Stimulated activated naive CD4-positive, alpha-beta T cell (primary cell): ENCODE measurements around the gene CSH2.

Source experiments
- DNase-seq, 6 experiments: peaks; one replicate each; lab custom pipeline; 2025; lab: John Stamatoyannopoulos, UW

The CSH2 gene

DNA sequence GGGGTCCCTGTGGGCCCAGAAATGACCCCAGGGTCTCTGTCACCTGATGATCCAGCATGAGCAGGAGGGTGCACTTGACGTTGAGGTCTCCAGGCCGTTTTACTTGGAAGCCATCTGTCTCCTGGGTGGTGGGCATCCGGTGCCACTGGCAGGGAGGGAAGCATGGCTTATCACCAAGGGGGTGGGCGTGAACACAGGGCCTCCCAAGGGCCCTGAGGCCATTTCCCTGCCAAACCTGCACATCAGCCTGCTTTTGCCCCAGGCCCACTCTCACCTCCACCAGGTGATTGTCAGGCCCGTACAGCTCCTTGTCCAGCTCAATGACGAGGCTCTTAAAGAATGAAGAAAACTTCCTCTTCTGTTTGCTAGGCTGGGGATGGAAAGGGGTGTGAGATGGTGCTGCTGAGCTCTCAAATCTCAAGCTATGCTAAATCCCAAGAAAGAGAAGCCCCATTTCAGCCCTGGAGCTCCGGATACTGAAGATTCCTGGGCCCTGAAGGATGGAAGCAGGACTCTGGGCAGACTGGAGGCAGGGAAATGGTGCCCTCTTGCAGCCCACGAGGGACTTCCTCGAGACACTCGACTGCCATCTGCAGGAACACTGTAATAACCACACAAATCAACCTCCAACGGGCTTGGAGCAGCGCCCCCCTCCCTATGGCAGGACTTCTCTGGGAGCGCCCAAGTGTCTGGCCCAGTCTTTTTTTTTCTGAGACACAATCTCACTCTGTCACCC lies 38.9 kb downstream of the CSH2 start:
- DNase-seq = peak; percentile 33 to 56 (median 46)

DNA sequence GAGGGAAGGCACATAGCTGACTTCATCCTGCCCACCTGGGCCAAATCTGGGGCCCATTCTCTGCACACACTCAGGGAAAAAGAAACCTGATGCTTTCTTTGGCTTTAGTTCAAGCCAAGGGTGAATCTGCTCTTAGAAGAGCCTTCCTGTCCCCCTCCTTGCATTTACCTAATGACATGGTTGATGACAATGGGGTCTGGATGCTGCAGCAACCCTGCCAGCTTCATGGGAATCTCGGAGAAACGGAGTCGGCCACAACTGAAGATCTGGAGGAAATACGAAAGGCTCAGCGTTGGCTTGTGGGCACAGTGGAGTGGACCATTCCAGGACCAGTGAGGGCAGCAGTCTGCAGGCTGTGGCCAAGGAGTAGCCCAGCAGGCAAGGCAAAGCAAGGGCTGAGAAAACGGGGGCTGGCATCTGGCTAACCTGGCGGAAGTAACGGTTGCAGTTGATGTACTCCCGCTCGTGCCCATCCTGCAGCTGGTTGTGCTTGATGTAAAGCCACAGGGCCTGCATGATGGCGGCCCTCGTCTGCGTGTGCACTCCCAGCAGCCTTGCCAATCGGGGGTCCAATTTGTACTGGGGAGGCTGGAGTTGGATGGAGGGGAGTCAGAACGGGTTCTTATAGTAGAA lies 39.6 kb downstream of the CSH2 start:
- no peak for DNase-seq

DNA sequence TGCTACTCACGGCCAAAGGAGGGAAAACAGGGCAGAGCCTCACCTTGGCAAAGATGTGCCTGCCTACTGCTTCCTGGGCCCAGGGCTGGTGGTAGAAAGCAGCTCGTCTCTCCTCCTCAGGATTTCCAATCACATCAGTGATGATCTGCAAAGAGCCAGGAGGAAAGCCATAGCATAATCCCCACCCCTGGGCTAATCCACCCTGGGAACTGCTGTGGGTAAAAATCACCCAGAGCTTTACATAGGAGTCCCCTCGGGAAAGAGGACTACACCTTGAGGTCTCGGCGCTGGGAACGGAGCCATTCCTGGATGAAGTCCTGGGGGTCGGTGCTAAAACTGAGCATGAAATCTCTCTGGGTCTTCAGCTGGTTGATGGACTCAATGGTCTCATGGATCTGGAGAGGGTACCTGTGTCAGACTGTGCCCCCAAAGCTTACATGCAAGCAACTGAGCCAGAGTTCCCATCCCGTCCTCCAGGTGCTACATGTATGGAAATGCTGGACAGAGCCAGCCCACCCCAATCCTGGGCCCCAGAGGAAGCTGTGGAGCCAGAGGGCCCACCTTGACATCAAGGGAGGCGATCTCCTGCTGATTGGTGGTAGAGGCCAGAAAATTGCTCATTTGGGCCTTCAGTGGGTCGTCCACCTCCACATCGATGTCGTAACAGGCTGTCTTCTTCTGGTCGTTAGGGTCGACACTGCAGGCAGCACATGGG lies 40.3 kb downstream of the CSH2 start:
- no peak for DNase-seq

DNA sequence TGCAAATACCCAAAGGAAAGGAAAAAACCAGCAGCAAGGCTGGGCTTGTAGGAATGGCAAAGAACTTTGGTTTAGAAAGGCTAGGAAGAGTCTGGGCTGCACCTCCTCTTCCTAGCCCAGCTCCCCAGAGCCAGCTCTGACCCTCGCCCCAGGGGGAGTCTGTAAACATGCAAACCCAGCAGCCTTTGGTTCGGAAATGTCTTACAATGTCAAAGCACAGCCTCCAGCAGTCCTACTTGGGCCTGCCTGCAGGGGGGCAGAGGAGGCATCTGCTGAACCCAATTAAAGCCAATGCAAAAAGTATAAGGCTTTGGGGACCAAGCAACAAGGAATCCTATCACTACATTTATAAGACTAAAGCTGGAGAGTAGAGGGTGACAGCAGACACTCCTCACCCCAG lies 41.0 kb downstream of the CSH2 start:
- DNase-seq = no peak

DNA sequence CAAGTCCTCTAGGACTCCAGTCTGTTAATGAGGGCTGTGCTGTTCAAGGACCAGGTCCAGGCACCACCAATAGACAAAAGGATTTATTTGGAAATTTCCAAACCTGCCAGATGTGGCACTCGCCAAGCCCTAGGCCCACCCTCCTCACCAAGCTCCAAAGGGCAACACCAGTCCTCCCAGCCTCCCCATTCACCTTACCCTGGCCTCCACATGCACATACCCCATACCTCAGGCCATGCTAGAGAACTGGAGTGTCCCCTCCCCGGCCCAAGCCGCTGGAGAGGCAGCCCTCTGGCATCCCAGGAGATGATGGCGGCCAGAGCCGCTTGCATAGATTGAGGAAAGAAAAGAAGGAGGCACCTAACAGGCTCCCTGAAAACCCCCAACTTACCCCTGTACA lies 41.5 kb downstream of the CSH2 start:
- DNase-seq = no peak

DNA sequence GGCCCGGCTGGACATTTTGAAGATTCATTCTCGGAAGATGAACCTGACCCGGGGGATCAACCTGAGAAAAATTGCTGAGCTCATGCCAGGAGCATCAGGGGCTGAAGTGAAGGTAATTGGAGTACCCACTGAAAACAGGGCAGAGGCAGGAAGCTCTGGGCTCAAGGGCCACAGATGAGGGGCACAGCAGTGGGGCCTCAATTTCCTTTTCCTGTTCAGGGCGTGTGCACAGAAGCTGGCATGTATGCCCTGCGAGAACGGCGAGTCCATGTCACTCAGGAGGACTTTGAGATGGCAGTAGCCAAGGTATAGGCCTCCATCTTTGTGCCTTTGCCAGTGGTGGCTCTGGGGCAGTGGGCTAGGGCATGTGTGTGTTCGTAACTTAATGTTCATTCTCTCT lies 42.0 kb downstream of the CSH2 start:
- no peak for DNase-seq

DNA sequence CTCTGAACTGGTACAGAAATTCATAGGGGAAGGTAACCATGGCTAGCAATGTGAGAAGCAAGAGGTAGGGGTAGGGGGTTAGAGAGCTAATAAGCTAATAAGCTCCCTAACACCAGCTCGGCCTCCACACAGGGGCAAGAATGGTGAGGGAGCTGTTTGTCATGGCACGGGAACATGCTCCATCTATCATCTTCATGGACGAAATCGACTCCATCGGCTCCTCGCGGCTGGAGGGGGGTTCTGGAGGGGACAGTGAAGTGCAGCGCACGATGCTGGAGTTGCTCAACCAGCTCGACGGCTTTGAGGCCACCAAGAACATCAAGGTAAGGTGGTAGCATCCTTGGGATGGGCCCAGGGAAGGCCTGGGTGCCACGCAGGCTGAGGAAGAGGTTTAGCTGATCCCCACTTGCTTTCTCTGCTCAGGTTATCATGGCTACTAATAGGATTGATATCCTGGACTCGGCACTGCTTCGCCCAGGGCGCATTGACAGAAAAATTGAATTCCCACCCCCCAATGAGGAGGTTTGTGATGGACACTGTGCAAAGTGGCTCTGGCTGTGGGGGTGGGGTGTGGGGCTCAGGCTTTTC lies 42.5 kb downstream of the CSH2 start:
- no peak for DNase-seq

DNA sequence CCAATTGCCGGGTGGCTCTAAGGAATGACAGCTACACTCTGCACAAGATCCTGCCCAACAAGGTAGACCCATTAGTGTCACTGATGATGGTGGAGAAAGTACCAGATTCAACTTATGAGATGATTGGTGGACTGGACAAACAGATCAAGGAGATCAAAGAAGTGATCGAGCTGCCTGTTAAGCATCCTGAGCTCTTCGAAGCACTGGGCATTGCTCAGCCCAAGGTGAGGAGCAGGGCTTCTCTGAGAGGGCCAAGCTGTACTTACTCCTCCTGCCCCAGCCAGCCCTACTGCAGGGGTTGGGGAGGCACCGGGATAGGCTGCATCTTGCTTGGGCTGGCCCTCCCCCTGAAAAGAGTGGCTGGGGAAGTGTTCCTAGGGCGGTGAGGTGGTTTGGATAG lies 43.2 kb downstream of the CSH2 start:
- no peak for DNase-seq

DNA sequence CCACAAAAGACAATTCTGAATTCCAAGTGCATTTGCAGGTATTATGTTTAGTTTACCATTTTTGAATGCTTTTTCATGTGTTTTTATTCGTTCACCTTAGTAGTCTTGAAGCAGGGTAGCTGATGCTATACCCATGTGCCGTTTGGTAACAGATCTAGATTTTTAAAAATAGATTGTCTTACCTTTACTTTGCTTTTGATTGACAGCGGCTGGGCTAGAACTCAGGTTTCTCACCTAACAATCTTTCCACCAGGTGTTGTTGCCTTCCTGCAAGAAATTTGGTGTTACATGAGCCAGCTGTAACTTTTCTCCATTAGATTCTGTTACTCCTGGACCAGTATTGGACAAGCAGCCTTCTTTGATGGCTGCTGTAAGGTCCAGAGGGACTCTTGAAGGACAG lies 44.5 kb downstream of the CSH2 start:
- no peak for DNase-seq

DNA sequence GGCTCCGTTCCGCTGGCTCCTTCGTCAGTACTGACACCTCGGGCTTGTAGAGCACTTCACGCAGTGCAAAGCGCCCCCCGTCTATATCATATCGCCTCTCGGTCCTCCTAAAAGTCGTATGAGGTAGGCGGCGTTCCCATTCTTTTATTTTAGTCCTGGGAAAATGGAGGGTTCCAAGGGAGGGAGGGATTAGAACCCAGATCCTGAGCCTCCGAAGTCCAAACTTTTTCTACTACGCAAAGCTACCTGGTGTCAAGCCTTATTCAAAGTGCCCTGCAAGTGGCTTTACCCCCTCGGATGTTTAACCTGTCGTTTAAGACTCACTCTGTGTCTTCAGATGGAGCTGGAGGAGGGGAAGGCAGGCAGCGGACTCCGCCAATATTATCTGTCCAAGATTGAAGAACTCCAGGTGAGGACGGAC lies 45.7 kb downstream of the CSH2 start:
- DNase-seq = no peak

DNA sequence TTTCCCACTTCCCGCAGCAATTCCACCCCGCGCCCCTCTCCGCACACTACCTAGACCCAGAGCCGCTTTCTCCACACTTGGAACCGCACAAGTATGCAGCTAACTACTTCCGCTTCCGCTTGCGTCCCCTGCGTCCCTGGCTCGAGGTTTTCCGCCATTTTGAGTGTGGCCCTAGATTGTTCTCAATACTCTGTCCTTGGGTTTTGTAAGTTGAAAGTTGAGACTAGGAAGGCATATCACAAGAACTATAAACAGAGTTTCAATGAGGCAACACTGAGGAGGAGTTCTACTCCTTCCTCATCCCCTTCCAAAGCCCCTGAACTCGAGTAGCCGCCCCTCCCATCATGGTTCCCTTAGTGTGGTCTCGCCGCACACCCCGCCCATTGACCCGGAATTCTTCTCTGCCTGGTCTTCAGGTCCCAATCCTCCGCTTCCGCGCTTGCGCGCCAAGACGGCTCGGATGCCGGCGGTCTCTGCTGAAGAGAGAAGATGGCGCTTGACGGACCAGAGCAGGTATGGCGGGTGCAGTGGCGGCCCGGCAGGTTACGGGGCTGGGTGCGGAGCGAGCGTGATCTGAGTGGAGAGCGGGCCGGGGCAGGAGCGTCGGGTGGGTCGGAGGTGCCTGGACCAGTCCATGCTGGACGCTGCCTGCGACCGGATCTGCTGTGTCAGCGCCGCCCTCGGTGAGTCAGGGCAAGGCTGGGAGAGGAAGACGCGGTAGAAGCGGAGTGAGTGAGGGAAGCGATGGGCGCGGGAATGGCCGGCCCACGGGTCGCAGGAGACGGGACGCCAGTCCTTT lies 46.3 kb downstream of the CSH2 start, which contains the start of the genes FTSJ3 and PSMC5:
Gene FTSJ3, minus strand, starts transcription at position 662 of the 799 bp plus-strand sequence. CDS start 761 bp downstream, outside the sequence.
Gene PSMC5, plus strand, starts transcription at position 430 of the 799 bp plus-strand sequence. Its CDS starts 60 bp downstream, at position 490.
- DNase-seq = peak; percentile 86 to 96 (median 93)

DNA sequence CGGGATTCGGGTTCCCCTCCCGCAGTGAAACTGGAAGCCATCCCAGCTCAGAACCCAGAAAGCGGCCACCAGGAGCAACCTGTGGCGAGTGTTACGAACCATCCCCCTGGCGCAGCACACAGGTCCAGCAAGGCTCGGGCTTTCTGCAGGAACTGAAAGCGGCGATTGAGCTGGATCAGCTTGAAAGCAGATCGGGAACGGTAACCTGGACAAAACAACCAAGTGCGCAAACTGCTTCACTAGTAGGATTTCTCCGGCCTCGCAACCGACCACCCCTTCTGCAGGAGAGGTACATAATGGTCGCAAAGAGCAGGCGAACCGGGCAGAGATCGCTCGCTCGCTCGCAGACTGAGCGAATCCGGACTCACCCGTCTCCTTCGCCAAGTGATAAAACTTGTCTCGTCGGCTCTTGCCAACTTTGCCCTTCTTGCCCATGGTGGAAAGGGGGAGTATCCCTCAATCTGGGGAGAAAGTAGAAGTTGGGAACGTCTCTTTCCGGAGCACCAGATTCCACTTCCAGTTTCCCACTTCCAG lies 46.9 kb downstream of the CSH2 start:
- no peak for DNase-seq

DNA sequence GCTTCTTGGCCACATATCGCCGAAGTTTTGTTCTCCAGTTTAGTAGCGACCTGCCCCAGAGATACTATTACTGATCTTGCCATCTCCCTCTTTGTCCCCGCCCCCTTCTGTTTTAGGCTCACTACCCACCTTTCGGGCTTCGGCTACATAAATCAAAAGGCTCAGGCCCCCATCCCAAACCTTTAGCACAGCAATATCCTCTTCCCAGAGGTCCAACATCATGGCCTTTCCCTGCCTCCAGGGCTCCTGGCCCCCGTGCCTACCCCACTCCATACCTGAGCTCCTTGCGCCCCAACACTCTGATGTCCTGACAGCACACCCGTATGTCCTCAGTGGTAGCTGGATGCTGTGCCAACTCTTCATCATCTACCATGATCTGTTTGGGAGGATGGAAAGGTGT lies 49.1 kb downstream of the CSH2 start:
- no peak for DNase-seq

DNA sequence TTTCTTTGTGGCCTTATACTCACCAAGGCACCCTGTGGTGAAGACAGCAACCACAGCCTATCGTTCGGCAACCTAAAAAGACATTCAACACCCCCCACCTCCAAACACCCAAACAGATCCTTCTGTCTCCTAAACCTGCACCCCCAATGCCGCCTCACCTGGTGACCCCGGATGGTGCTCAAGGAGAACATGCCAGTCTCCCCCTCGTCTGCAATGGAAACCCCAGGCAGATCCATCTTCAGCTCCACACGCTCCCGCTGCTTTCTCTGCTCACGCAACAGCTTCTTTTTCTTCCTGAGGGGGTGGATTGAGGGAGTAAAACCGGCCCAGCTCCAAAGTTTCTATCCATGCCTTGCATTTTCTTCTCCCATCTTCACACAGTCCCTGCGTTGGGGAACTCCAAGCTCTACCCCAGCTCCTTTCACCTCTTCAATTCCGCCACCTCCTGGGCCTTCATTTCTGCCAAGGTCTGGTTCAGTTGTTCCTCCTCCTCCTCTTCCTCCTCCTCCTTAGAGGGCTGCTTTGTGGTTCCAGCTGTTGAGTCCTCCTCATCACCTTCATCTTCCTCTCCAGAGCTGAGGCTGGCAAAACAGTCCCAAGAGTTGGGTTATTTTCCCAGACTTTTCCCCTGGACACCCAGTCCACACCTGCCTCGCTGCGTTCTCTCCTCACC lies 49.7 kb downstream of the CSH2 start:
- DNase-seq = no peak

DNA sequence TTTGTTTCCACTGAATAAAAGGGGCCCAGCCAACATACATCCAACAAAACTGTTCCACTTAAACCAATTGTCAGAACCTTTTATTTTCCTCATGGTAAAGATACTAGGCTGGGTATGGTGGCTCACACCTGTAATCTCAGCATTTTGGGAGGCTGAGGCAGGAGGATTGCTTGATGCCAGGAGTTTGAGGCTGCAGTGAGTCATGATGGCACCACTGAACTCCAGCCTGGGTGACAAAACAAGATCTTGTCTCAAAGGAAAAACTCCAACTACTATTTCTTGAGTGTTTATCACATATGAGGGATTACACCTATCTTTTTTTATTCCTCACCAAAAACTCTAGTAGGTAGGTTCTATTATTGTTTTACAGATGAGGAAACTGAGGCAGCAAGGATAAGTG lies 50.9 kb downstream of the CSH2 start:
- no peak for DNase-seq
